Bronchial epithelial cell (primary cell): ENCODE results near the gene TRIM33. TPM values are rescaled to one million over a fixed set of nuclear protein-coding genes. Genes with fewer than 3 reads are reported as not detected.
"Not testable (repeated sequence)": the region's sequence is repeated elsewhere in the genome, so short reads cannot be mapped to it uniquely, and the experiment has no call there.

Experiments
- DNase-seq: peaks from one replicate; pipeline ENCODE4 v3.0.0-alpha.2; 2010; ENCODE audit warnings: low read depth
- FAIRE-seq: peaks from 2 replicates; lab custom pipeline; 2011; peaks lifted over from hg19 to GRCh38; lab: Jason Lieb, UNC
- H3K27me3 ChIP-seq: 2 replicates; pipeline ENCODE4 v1.5.1; 2011; ENCODE audit warnings: low read length; ENCODE audit not compliant: control insufficient read depth, insufficient read depth
- H3K36me3 ChIP-seq: 2 replicates; pipeline ENCODE4 v1.5.1; 2011; ENCODE audit warnings: low read length; ENCODE audit not compliant: control insufficient read depth, insufficient read depth
- H3K4me3 ChIP-seq: 2 replicates; pipeline ENCODE4 v1.5.1; 2011; ENCODE audit warnings: mild to moderate bottlenecking, low read depth, low read length, control low read depth
- CTCF ChIP-seq: IDR thresholded peaks from 2 replicates; pipeline ENCODE4 v1.5.1; 2011; ENCODE audit warnings: mild to moderate bottlenecking, moderate library complexity, low read length, control low read depth, inconsistent platforms; ENCODE audit not compliant: insufficient read depth, severe bottlenecking
- total RNA-seq: library from RNA; depleted of rRNA; stranded (reverse); fragments of >200 nt; gene quantifications from 2 replicates; pipeline ENCODE4 v1.2.1, GENCODE V29; 2014

TRIM33 gene
- total RNA-seq, 1 donor from 2014 or later = 16.3 TPM

GRCh38 chr1:114448370-114449036 is 62.5 kb downstream of the TRIM33 start:
- Histone ChIP-seq H3K36me3 (peaks cover 3% of the 10 kb centered on the region), H3K27me3 (no peaks in the 10 kb centered on the region), H3K4me3 (no peak overlapping the region)
- no peak for TF ChIP-seq CTCF
- DNase-seq (no peak), FAIRE-seq (no peak)

GRCh38 chr1:114446198-114446597 is 64.8 kb downstream of the TRIM33 start:
- FAIRE-seq = no peak
- peaks cover 2% of the 10 kb centered on the region for H3K36me3 ChIP-seq
- no peak for DNase-seq
- H3K4me3 ChIP-seq = no peak overlapping the region
- H3K27me3 ChIP-seq = no peaks in the 10 kb centered on the region
- TF ChIP-seq CTCF = no peak

- not testable (repeated sequence) for FAIRE-seq, H3K36me3 ChIP-seq, DNase-seq, H3K27me3 ChIP-seq, H3K4me3 ChIP-seq
These were observed 67.8 kb downstream of the TRIM33 start for GRCh38 chr1:114443226-114443625.

- Histone ChIP-seq H3K4me3 (no peak overlapping the region), H3K36me3 (peaks cover 4% of the 10 kb centered on the region), H3K27me3 (no peaks in the 10 kb centered on the region)
- TF ChIP-seq CTCF = no peak
- FAIRE-seq = no peak
- DNase-seq = no peak
These were observed 69.7 kb downstream of the TRIM33 start for GRCh38 chr1:114441332-114441731.

- no peaks in the 10 kb centered on the region for H3K27me3 ChIP-seq
- DNase-seq (no peak), FAIRE-seq (no peak)
- TF ChIP-seq CTCF = no peak
- H3K36me3 ChIP-seq = peaks cover 2% of the 10 kb centered on the region
- H3K4me3 ChIP-seq = no peak overlapping the region
These were observed 71.6 kb downstream of the TRIM33 start for GRCh38 chr1:114439369-114439768.

GRCh38 chr1:114437812-114438211 is 73.2 kb downstream of the TRIM33 start:
- DNase-seq = no peak
- no peak for FAIRE-seq
- Histone ChIP-seq H3K36me3 (peaks cover 2% of the 10 kb centered on the region), H3K27me3 (no peaks in the 10 kb centered on the region), H3K4me3 (no peak overlapping the region)
- TF ChIP-seq CTCF = no peak
